HPDE6-E6E7 (cell line): Measurements from ENCODE around the gene RNF213.

Source experiments
- DNase-seq: peaks from one replicate; pipeline ENCODE4 v3.0.0; 2011; ENCODE audit warnings: missing footprints; ENCODE audit errors: extremely low spot score

Gene RNF213

DNA sequence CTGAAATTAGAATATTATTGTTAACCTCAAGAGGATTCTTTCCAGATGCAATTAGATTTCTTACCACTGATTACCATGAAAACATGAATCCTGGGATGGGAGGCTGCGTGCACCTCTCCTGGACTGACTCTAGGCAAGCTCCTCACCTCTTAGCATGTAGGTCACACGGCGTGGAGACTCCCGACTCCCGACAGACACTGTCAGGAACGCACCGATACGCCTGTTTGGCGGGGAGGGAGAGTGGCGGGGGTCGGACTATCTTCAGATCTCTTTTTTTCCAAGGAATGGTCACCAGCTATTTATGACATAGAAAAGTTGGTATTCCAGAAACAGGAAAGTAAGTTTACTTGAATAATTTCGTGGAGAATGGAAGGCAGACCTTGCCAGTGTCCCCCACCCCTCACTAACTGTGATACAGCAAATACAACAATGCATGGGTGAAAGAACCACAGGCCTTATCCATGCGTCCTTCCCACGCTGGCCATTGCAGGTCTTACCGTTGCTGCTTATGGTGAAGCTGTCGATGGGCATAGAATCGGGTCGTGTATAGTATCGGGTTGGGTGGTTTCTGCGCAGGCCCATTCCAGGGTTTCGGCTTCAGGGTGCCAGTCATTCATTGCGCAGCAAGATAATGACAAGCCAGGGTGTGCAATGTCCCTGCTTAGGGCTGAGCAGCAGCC, 91.7 kb downstream of the RNF213 start:
- no peak for DNase-seq

DNA sequence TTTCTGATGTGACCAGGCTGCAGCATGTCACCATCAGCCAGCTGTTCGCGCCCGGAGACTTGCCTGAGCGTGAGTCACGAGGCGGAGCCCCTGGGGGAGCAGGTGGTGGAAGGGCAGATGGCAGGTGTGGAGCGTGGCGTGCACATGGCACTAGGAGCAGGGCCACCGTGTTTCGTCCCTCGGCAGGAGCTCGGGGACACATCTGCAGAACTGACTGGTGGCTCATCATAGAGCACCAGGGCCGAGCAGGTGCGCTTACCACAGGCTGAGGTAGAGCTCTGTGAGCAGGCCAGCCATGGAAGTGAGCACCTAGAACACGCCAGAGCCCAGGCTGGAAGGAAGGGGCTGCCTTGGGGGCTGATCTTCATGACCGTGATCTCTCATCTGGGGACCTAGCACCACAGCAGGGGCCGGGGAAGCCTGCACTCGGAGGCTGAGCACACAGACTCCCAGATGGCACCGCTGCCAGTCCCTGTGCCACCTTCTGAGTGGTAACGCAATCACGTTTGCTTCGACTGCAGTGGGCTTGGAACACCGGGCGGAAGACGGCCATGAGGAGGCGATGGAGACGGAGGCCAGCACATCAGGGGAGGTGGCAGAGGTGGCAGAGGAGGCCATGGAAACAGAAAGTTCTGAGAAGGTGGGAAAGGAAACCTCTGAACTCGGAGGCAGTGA, 92.5 kb downstream of the RNF213 start:
- no peak for DNase-seq

GRCh38 chr17:80353718-80354275, 93.1 kb downstream of the RNF213 start:
- DNase-seq, result no peak

DNA sequence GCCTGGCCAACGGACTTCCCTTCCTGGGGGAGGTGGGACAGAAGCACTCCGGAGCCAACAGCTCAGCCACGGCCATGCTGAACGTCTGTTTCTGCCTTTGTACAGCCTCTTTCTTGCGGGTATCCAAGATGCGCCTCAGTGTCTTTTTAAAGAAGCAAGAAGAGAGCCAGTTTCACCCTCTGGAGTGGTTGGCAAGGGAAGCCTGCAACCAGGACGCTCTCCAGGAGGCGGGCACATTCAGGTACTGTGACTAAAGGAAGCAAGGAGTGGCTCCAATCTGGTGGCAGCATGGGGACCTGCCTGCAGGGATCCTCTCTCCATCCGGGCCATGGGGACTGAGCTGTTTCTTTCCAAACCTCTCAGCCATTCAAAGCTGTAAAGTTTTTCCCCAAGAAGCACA, 93.7 kb downstream of the RNF213 start:
- no peak for DNase-seq

GRCh38 chr17:80356231-80356856, 95.7 kb downstream of the RNF213 start:
- no peak for DNase-seq

- DNase-seq, result no peak
Measured at GRCh38 chr17:80358131-80358530, 97.5 kb downstream of the RNF213 start.

DNA sequence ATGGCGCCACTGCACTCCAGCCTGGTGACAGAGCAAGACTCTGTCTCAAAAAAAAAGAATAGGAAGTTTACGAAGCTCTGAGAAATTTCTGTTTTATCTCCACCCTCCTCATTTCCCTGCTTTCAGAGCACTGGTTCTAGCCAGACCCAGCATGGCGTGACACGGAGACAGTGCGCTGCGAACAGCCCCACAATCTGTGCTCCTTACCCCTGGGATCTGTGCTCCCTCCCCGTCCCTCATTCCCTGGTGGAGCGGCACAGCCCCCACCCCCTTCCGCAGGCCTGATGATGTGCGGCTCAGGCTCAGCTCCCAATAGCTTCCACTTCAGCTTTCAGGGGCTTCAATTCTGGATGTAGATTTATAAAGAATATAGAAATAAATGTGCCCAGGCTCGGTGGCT, 98.2 kb downstream of the RNF213 start:
- no peak for DNase-seq

DNA sequence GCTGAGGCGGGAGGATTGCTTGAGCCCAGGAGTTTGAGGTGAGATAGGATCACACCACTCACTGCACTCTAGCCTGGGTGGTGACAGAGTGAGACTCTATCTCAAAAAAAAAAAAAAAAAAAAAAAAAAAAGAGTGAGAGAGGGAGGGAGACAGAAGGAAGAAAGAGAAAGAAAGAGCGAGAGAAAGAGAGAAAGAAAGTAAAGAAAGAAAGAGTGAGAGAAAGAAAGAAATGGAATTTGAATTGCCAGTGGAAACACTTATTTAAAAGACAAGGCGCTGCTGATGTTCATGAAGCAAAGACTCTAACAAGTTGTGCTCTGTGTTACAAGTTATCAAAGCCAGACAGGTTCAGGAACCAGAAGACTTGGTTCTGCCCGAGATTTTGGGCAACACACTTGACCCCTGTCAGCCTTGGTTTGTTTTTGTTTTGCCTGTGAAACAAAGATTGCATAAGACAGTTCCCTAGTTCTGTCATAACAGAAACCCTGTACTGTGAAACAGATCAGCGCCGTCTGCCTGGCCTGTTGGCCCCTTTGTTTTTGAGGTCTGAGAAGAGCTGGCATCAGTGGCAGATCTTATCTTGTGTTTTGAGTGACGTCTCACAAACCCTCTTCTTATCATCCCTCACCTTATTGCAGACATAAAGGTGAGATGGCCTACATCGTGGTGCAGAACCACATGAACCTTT, 98.9 kb downstream of the RNF213 start:
- no peak for DNase-seq

DNA sequence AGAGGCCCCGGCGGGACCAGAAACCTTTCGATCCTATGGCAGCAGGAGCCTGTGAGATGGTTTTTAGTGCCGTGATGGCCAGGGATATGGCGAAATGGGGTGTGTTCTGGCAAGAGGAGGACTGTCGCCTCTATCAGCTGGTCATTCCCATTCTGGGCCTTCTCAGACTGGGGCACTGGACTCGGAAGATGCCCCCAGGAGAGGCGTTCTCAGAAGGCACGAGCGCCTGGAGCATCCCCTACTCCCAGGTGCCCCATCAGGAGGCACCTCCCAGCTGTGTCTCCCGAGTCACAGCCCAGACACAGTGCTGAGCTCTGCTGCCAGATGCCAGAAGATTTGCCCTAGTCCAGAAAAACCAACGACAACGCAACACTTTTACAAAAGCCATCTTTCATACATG, 99.7 kb downstream of the RNF213 start:
- no peak for DNase-seq

DNA sequence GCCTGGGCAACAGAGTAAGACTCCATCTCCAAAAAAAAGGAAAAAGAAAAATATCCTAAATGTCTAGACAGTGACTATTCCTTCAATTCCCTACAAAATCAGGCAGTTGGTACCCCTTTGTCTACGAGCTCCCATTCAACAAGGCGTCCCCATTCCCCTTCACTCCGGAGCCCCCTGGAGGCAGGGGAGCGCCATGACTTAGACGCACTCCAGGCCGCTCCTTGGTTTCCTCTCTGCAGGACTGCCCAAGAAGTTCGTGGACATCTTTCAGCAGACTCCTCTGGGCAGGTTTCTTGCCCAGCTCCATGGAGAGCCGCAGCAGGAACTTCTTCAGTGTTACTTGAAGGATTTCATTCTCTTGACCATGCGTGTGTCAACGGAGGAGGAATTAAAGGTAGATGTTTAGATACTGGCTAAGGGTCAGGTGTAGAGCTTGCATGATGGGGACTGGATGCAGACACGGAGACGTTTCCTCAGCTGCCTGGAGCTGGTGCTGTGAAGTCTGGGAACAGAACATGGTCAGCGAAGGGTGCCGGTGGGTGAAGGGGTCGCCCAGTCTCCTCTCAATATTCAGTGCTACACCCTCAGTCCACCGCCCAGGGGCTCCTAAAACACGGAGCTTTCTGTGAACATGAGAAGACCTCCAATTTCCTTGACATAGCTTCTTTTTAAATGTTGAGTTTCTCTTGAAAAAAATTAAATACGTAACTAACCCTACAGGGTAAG, 101.0 kb downstream of the RNF213 start:
- DNase-seq, result no peak

DNA sequence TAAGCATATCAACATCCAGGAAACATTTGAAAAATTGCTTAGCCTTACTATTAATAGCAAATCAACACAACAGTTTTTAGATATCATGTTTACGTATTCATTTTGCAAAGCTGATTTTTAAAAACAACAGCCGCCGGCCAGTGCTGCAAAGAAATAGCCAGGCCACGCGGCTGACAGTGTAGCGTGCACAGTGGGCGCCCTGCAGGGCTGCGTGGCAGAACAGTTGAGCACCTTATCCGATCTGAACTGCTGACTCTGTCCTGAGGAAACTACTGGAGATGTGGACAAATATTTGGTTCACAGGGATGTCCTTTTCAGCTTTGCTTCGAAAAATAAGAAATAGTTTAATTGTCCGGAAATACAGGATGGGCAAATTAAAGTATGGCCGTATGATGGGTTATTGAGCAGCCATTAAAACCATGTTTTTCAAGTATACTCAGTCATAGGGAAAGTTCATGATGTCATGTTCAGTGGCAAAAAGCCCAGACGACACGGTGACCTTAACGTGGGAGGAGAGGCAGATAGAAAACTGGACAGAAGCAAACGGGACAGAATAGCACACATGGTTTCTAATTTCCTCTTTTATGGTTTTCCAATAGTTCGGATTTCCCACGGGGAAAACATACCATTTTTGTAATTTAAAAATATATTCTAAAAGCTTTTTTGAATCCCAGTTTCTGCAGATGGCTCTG, 101.9 kb downstream of the RNF213 start:
- no peak for DNase-seq

DNA sequence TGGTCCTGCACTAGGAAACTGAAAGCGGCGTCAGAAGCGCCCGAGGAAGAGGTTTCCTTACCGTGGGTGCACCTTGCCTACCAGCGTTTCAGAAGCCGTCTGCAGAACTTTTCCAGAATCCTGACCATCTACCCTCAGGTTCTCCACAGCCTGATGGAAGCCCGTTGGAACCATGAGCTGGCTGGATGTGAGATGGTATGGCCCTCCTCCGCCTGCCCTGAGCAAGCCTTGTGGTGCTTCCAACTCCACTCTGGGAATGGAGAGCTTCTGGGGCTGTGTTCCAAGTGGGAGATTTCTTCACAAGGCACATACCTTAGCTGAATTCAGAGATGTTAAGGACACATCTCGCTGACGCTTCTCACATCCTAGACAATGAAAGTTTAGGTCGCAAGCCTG, 102.5 kb downstream of the RNF213 start:
- DNase-seq, result no peak

GRCh38 chr17:80363518-80364090, 103.0 kb downstream of the RNF213 start:
- DNase-seq, result no peak

DNA sequence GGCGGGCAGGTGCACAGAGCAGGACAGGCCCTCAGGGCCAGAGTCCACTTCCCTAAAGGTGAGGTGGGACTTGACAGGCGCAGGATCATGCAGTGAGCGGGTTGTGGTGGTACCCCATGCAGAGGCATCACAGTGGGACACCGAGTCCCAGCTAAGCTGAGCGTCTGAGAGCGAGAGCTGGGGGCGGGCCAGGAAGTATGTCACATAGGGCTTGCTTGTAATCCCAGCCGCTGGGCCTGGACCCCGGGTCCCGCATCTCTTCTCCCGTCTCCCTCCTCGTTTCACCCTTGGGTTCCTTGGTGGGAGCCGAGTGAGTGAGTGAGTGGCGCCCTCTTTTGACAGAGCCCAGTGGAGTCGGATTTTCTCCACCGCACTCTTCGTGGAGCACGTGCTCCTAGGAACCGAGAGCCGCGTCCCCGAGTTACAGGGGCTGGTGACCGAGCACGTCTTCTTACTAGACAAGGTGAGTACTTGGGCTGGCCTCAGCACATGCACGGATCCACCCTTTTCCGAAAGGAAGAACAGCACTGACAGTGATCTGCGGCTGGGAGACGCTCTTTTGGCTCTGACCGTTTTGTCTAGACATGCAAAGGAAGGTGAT, 103.5 kb downstream of the RNF213 start:
- no peak for DNase-seq

GRCh38 chr17:80365001-80365965, 104.6 kb downstream of the RNF213 start:
- DNase-seq, result no peak

DNA sequence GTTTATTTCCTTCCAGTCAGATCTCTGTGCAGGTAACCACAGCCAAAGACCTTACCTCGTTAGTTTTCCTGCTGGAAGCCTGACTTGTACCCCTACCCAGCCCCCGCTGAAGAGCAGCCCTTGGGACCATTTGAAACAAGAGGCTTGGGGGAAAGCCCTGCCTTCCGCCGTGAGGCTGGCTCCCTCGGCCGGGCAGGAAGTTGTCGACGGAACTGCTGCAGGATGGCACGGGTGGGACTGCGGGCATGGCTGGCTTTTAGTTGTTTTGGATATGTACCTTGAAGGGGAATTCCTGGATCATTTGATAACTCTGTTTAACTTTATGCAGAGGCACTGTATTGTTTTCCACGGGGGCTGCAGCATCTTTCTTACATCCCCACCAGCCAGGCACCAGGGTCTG, 105.3 kb downstream of the RNF213 start:
- no peak for DNase-seq

GRCh38 chr17:80367503-80367902, 106.9 kb downstream of the RNF213 start:
- DNase-seq, result no peak

DNA sequence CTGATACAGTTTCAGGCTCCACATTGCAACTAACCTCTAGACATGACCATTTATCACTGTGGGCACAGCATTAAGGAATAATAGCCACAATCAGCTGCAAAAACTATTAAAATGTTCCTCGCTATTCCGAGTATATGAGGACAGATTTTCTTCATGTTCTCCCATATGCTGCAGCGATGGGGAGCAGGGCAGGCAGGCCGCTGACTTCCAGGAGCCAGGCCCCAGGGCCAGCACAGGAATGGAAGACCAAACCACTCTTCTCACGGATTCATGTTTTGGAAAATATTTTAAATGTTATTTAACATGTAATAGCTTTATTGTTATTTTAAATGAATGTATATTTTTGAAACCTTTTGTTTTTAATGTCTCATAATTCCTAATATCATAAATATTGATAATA, 110.5 kb downstream of the RNF213 start:
- no peak for DNase-seq

DNA sequence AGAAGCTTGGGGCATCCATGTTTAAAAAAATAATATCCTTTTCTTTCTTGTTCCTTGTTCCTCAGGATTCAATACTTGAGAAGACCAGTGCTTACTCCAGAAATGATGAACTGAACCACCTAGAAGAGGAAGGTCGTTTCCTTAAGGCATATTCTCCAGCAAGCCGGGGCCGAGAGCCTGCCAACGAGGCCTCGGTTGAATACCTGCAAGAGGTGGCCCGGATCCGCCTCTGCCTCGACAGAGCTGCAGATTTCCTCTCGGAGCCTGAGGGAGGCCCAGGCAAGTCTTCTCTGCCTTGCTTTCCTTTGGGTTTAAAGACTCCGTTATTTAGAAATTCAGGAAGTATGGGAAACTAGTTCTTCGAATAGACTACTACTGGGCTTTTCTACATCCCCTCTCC, 111.8 kb downstream of the RNF213 start:
- DNase-seq, result no peak
